HUES48 (cell line): Measurements from ENCODE around the gene SLC16A10.

Experiments
- H3K27ac ChIP-seq: one replicate; pipeline ENCODE4 v1.7.0; 2013; ENCODE audit warnings: low read depth, low read length, inconsistent platforms
- H3K27me3 ChIP-seq: 2 replicates; pipeline ENCODE4 v1.6.1; 2013; ENCODE audit warnings: mild to moderate bottlenecking, low read length; ENCODE audit not compliant: control insufficient read depth, insufficient read depth
- H3K36me3 ChIP-seq: 2 replicates; pipeline ENCODE4 v1.6.1; 2013; ENCODE audit warnings: low read length; ENCODE audit not compliant: control insufficient read depth, insufficient read depth
- H3K4me1 ChIP-seq: 2 replicates; pipeline ENCODE4 v1.6.1; 2013; ENCODE audit warnings: mild to moderate bottlenecking, low read length; ENCODE audit not compliant: control insufficient read depth, insufficient read depth
- H3K4me3 ChIP-seq: 2 replicates; pipeline ENCODE4 v1.5.1; 2013; ENCODE audit warnings: mild to moderate bottlenecking, low read depth, low read length
- H3K9ac ChIP-seq: 2 replicates; pipeline ENCODE4 v1.6.1; 2013; ENCODE audit warnings: mild to moderate bottlenecking, low read depth, low read length, moderate library complexity
- H3K9me3 ChIP-seq: 2 replicates; pipeline ENCODE4 v1.6.1; 2013; ENCODE audit warnings: low read length; ENCODE audit not compliant: control insufficient read depth, insufficient read depth

SLC16A10 gene

GRCh38 chr6:111068109-111068865, 19.0 kb upstream of the SLC16A10 start:
- no peaks in the 10 kb centered on the region for H3K36me3 ChIP-seq

GRCh38 chr6:111068866-111069234, 18.5 kb upstream of the SLC16A10 start:
- Histone ChIP-seq H3K4me3 (no peak overlapping the region), H3K27ac (no peak overlapping the region), H3K4me1 (no peaks in the 10 kb centered on the region), H3K9me3 (no peaks in the 10 kb centered on the region), H3K27me3 (no peaks in the 10 kb centered on the region), H3K36me3 (no peaks in the 10 kb centered on the region), H3K9ac (no peak overlapping the region)

More at GRCh38 chr6:111068109-111068865, 19.0 kb upstream of the SLC16A10 start:
- Histone ChIP-seq H3K4me1 (no peaks in the 10 kb centered on the region), H3K9ac (no peak overlapping the region), H3K27ac (no peak overlapping the region), H3K9me3 (no peaks in the 10 kb centered on the region), H3K27me3 (no peaks in the 10 kb centered on the region), H3K4me3 (no peak overlapping the region)

DNA sequence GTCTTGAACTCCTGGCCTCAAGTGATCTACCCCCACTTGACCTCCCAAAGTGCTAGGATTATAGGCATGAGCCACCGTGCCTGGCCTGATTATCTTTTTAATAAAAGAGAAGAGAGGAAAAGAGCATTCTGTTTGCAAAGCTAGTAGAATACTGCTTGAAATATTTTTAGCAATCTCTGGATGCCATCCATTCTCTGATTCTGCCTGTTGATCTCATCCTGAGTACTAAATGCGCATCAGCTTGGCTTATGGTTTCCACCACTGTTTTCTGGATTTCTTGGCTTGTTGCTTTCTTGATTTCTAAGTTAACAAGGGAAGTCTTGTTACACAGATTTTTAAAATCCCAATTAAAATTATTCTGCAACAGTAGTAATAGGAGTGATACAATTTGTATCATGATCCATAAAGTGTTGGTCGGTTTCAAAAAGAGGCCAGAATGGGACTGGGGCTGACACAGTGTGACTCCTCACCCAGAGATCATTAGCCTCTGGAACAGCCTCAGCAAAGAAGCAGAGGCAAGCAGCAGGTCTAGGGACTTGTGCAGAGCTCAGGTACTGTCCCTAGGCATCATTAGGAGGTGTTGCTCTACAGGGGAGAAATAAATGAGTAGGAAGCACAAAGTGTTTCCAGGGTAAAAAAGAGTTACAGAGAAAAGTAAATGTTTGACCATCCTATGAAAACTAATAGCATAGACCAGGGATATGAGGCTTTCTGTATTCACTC, 17.8 kb upstream of the SLC16A10 start:
- no peaks in the 10 kb centered on the region for H3K27me3 ChIP-seq
- H3K9ac ChIP-seq = no peak overlapping the region
- no peak overlapping the region for H3K27ac ChIP-seq
- H3K9me3 ChIP-seq = no peaks in the 10 kb centered on the region
- no peaks in the 10 kb centered on the region for H3K4me1 ChIP-seq
- no peak overlapping the region for H3K4me3 ChIP-seq
- H3K36me3 ChIP-seq = no peaks in the 10 kb centered on the region

DNA sequence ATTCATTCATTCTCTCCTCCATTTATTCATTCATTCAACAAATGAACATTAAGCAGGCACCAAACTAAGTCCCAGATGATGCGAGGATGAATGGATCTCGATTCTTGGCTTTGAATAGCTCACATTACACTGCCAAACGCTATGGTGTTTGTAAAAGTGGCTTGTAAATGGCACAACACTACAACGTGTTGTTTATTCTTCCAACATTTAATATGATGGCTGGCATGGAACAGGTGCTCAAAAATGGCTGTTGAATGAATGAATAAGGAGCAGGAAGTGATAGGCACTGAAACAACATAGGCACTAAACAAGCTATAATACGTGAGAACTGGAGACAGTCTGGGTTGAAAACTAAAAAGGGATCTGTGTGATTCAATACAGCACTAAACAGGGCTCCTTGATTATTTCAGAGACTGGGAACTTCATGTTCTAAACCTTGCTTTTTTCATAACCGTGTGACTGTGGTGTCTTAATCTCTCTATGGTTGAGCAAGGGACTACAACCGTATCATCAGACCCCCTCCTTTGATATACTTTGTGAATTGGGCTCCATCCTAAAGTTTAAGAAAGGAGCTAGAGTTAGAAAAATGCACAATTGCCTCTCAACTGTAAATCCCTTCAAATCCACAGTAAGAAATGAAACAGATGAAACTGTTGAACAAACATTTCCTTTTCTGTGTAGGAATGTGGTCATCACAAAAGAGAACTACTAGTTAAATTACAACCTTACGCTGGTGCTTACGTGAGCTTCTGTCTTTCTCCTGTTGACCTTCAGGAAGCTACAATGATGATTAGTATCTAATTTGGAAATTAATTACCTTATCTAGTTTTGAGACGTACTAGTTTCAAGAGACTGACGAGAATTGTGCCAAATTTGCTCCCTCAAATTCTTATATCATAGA, 16.9 kb upstream of the SLC16A10 start:
- no peak overlapping the region for H3K9ac ChIP-seq
- no peaks in the 10 kb centered on the region for H3K4me1 ChIP-seq
- H3K36me3 ChIP-seq = no peaks in the 10 kb centered on the region
- H3K27me3 ChIP-seq = no peaks in the 10 kb centered on the region
- H3K9me3 ChIP-seq = no peaks in the 10 kb centered on the region
- no peak overlapping the region for H3K4me3 ChIP-seq
- no peak overlapping the region for H3K27ac ChIP-seq

- Histone ChIP-seq H3K9ac (no peak overlapping the region), H3K36me3 (no peaks in the 10 kb centered on the region), H3K4me3 (no peak overlapping the region), H3K4me1 (0 out of 2 replicates have a peak, but pooled peaks cover 2% of the 10 kb centered on the region), H3K27ac (no peak overlapping the region), H3K9me3 (no peaks in the 10 kb centered on the region), H3K27me3 (no peaks in the 10 kb centered on the region)
Measured at GRCh38 chr6:111072801-111073360, 14.4 kb upstream of the SLC16A10 start.

- H3K9me3 ChIP-seq = no peaks in the 10 kb centered on the region
- H3K27ac ChIP-seq = no peak overlapping the region
- no peak overlapping the region for H3K4me3 ChIP-seq
- 0 out of 2 replicates have a peak, but pooled peaks cover 2% of the 10 kb centered on the region for H3K4me1 ChIP-seq
- no peaks in the 10 kb centered on the region for H3K27me3 ChIP-seq
- H3K9ac ChIP-seq = no peak overlapping the region
- H3K36me3 ChIP-seq = no peaks in the 10 kb centered on the region
Measured at GRCh38 chr6:111074311-111074710, 13.0 kb upstream of the SLC16A10 start.

- Histone ChIP-seq H3K4me3 (no peak overlapping the region), H3K27ac (no peak overlapping the region), H3K9ac (no peak overlapping the region), H3K4me1 (0 out of 2 replicates have a peak, but pooled peaks cover 2% of the 10 kb centered on the region), H3K9me3 (no peaks in the 10 kb centered on the region), H3K36me3 (no peaks in the 10 kb centered on the region), H3K27me3 (no peaks in the 10 kb centered on the region)
Measured at GRCh38 chr6:111076024-111076695, 11.1 kb upstream of the SLC16A10 start.

GRCh38 chr6:111080698-111081097, 6.6 kb upstream of the SLC16A10 start:
- no peak overlapping the region for H3K9ac ChIP-seq
- H3K36me3 ChIP-seq = no peaks in the 10 kb centered on the region
- H3K27ac ChIP-seq = no peak overlapping the region
- no peaks in the 10 kb centered on the region for H3K9me3 ChIP-seq
- no peak overlapping the region for H3K4me3 ChIP-seq
- no peaks in the 10 kb centered on the region for H3K27me3 ChIP-seq
- H3K4me1 ChIP-seq = 0 out of 2 replicates have a peak, but pooled peaks cover 2% of the 10 kb centered on the region

DNA sequence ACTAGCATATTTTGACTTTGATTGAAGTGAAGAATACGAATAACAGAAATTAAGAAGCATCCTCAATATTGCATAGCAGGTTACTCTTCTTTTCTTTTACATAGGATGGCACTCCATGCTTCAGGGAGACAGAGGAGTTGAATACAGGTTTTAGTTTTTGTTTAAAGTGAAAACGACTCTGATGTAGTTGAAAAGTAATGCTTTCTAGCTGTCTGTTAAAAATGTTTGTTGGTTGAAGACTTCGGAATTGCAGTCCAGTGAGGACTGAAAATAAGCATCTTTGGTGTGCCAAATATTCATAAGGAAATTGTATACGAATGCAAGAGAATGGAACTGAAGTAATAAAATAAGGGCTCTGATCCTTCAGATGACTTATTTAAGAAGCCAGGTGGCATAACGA, 618 bp upstream of the SLC16A10 start:
- Histone ChIP-seq H3K4me3 (peak overlapping the region; percentile 83), H3K9me3 (no peaks in the 10 kb centered on the region), H3K4me1 (peaks cover 31% of the 10 kb centered on the region), H3K27me3 (peaks cover 26% of the 10 kb centered on the region), H3K27ac (no peak overlapping the region), H3K9ac (peak overlapping the region; percentile 63; the same call in 1 of the 2 replicates), H3K36me3 (no peaks in the 10 kb centered on the region)
